Measurements from ENCODE around the gene ASPSCR1.

GRCh38 chr17:81940538-81941483, 36.6 kb upstream of the ASPSCR1 start:
- TF ChIP-seq CTCF (IDR thresholded peaks at IDR 0.05; ENCODE audit: insufficient read depth, low read length, poor library complexity, severe bottlenecking) (no peak), EZH2phosphoT487 (conservative IDR thresholded peaks at IDR 0.05; ENCODE audit: low read length) (no peak)

Measured in SU-DHL-6 (cell line).